Vagina (tissue), 2 donors: ENCODE measurements around the gene OR7D4.

Source experiments
- CTCF ChIP-seq, 3 experiments: fragments of 450-650 bp in 2 of 3; fragments of 200-600 bp in 1 of 3; sonication (generic) in 1 of 3; IDR thresholded peaks; one replicate each; pipeline ENCODE4 v1.5.1; 2017 to 2019; ENCODE audit warnings: antibody characterized with exemption in 3 of 3, mild to moderate bottlenecking in 2 of 3, moderate library complexity in 2 of 3
- POLR2AphosphoS5 ChIP-seq, 2 donors: sonication (generic); formaldehyde crosslinking; IDR thresholded peaks; one replicate each; pipeline ENCODE4 v1.9.0; 2017; ENCODE audit warnings: antibody characterized with exemption in 2 of 2, mild to moderate bottlenecking in 2 of 2, low read depth in 1 of 2; ENCODE audit not compliant: insufficient read depth in 1 of 2

GRCh38 chr19:9175326-9175725 lies 44.1 kb downstream of the OR7D4 start:
- no peak for TF ChIP-seq POLR2AphosphoS5 (IDR thresholded peaks at IDR 0.05; ENCODE audit: insufficient read depth in 1 of 2, low read depth in 1 of 2)
- no peak for TF ChIP-seq CTCF (IDR thresholded peaks at IDR 0.05)
